ENCODE data around the gene HIP1.
"Not testable (repeated sequence)": the region's sequence is repeated elsewhere in the genome, so short reads cannot be mapped to it uniquely, and the experiment has no call there.

The HIP1 gene

GRCh38 chr7:75738604-75738974 is at the start of gene HIP1:
TSS of gene HIP1 (minus strand) at chr7:75738941. CDS start at chr7:75738920, 21 bp downstream.
- no peak for DNase-seq (ENCODE audit: low read depth in 2 of 2)

- DNase-seq (ENCODE audit: low read depth in 2 of 2): not testable (repeated sequence)
These were observed 49.6 kb upstream of the HIP1 start for GRCh38 chr7:75788154-75788847.

GRCh38 chr7:75783058-75783457 is 44.3 kb upstream of the HIP1 start:
- DNase-seq (ENCODE audit: low read depth in 2 of 2): not testable (repeated sequence)

GRCh38 chr7:75780647-75781273 is 42.0 kb upstream of the HIP1 start:
- not testable (repeated sequence) for DNase-seq (ENCODE audit: low read depth in 2 of 2)

GRCh38 chr7:75779516-75779915 is 40.8 kb upstream of the HIP1 start:
- not testable (repeated sequence) for DNase-seq (ENCODE audit: low read depth in 2 of 2)

- DNase-seq (ENCODE audit: low read depth in 2 of 2): not testable (repeated sequence)
These were observed 40.3 kb upstream of the HIP1 start for GRCh38 chr7:75779035-75779434.

- peak; percentile 42 to 50 for DNase-seq (ENCODE audit: low read depth in 2 of 2)
These were observed 37.7 kb upstream of the HIP1 start for GRCh38 chr7:75776295-75776971.

GRCh38 chr7:75773958-75774357 is 35.2 kb upstream of the HIP1 start:
- not testable (repeated sequence) for DNase-seq (ENCODE audit: low read depth in 2 of 2)

GRCh38 chr7:75772081-75773077 is 33.6 kb upstream of the HIP1 start, which contains the start of gene CCL26:
TSS of gene CCL26 (minus strand) at chr7:75772211. CDS start at chr7:75772176, 35 bp downstream.
- no peak for DNase-seq (ENCODE audit: low read depth in 2 of 2)

GRCh38 chr7:75771224-75771623 is 32.5 kb upstream of the HIP1 start:
- no peak for DNase-seq (ENCODE audit: low read depth in 2 of 2)

GRCh38 chr7:75762350-75762917 is 23.7 kb upstream of the HIP1 start:
- DNase-seq (ENCODE audit: low read depth in 2 of 2): no peak

- DNase-seq (ENCODE audit: low read depth in 2 of 2): not testable (repeated sequence)
These were observed 23.1 kb upstream of the HIP1 start for GRCh38 chr7:75761801-75762200.

GRCh38 chr7:75758491-75758890 is 19.8 kb upstream of the HIP1 start:
- DNase-seq (ENCODE audit: low read depth in 2 of 2): no peak

- DNase-seq (ENCODE audit: low read depth in 2 of 2): no peak
These were observed 19.1 kb upstream of the HIP1 start for GRCh38 chr7:75757860-75758259.

GRCh38 chr7:75756991-75757676 is 18.4 kb upstream of the HIP1 start:
- no peak for DNase-seq (ENCODE audit: low read depth in 2 of 2)

- DNase-seq (ENCODE audit: low read depth in 2 of 2): no peak
These were observed 17.7 kb upstream of the HIP1 start for GRCh38 chr7:75756206-75756990.

GRCh38 chr7:75743455-75743859 is 4.7 kb upstream of the HIP1 start:
- DNase-seq (ENCODE audit: low read depth in 2 of 2): no peak

- no peak for DNase-seq (ENCODE audit: low read depth in 2 of 2)
These were observed 2.2 kb upstream of the HIP1 start for GRCh38 chr7:75740846-75741497.

Measured in activated CD4-positive, alpha-beta T cell treated with anti-CD3 and anti-CD28 coated beads for 24 hours (primary cell).